Ishikawa (cell line): ENCODE results near the gene PLIN3.

Source experiments
- CEBPB ChIP-seq: IDR thresholded peaks from 2 replicates; pipeline ENCODE4 v1.6.1; 2012
- CREB1 ChIP-seq: IDR thresholded peaks from 2 replicates; pipeline ENCODE4 v1.6.1; 2012; ENCODE audit warnings: low read depth
- EGR1 ChIP-seq: IDR thresholded peaks from 2 replicates; pipeline ENCODE4 v1.6.1; 2012
- EP300 ChIP-seq: IDR thresholded peaks from 2 replicates; pipeline ENCODE4 v1.6.1; 2012; ENCODE audit warnings: borderline replicate concordance
- FOXM1 ChIP-seq: IDR thresholded peaks from 2 replicates; pipeline ENCODE4 v1.6.1; 2012; ENCODE audit warnings: low read depth, borderline replicate concordance
- MAX ChIP-seq: IDR thresholded peaks from 2 replicates; pipeline ENCODE4 v1.6.1; 2012
- NFIC ChIP-seq: IDR thresholded peaks from 2 replicates; pipeline ENCODE4 v1.6.1; 2012
- RAD21 ChIP-seq: IDR thresholded peaks from 2 replicates; pipeline ENCODE4 v1.6.1; 2012; ENCODE audit warnings: low read depth
- REST ChIP-seq: IDR thresholded peaks from 2 replicates; pipeline ENCODE4 v1.6.1; 2012; ENCODE audit warnings: low read depth, mild to moderate bottlenecking
- TAF1 ChIP-seq: IDR thresholded peaks from 2 replicates; pipeline ENCODE4 v1.6.1; 2012; ENCODE audit warnings: low read depth, mild to moderate bottlenecking
- TCF12 ChIP-seq: IDR thresholded peaks from 2 replicates; pipeline ENCODE4 v1.6.1; 2012; ENCODE audit warnings: low read depth
- TEAD4 ChIP-seq: IDR thresholded peaks from 2 replicates; pipeline ENCODE4 v1.6.1; 2012
- USF1 ChIP-seq: IDR thresholded peaks from 2 replicates; pipeline ENCODE4 v1.6.1; 2012
- YY1 ChIP-seq: IDR thresholded peaks from 2 replicates; pipeline ENCODE4 v1.6.1; 2012; ENCODE audit warnings: low read depth
- ZBTB7A ChIP-seq: IDR thresholded peaks from 2 replicates; pipeline ENCODE4 v1.6.1; 2012; ENCODE audit warnings: low read depth

The PLIN3 gene

GRCh38 chr19:4867534-4868285 lies at the start of gene PLIN3:
Gene PLIN3 (minus strand): TSS chr19:4867667. CDS start chr19:4861394, 6,273 bp downstream.
- TF ChIP-seq RAD21 (no peak), CREB1 (no peak), EGR1 (peak; percentile 75), REST (no peak), TAF1 (0 out of 2 replicates have a peak, but pooled peaks have one; percentile 25), MAX (peak; percentile 52; the same call in 1 of the 2 replicates), TEAD4 (no peak)

- TF ChIP-seq CREB1, result no peak
- no peak for TF ChIP-seq TEAD4
- TF ChIP-seq ZBTB7A, result no peak
- no peak for TF ChIP-seq REST
- no peak for TF ChIP-seq USF1
- no peak for TF ChIP-seq EGR1
- TF ChIP-seq EP300, result no peak
- TF ChIP-seq TCF12, result no peak
- TF ChIP-seq YY1, result no peak
- TF ChIP-seq RAD21, result no peak
- no peak for TF ChIP-seq FOXM1
- TF ChIP-seq NFIC, result no peak
- TF ChIP-seq TAF1, result no peak
- no peak for TF ChIP-seq MAX
- no peak for TF ChIP-seq CEBPB
These were observed 49.0 kb upstream of the PLIN3 start for GRCh38 chr19:4916292-4917082.

GRCh38 chr19:4914736-4915501 lies 47.5 kb upstream of the PLIN3 start:
- TF ChIP-seq CREB1 (no peak), TAF1 (no peak), TCF12 (peak; percentile 70), REST (no peak), FOXM1 (no peak), EGR1 (no peak), ZBTB7A (peak; percentile 87), NFIC (no peak), TEAD4 (no peak; the same call in 1 of the 2 replicates), MAX (0 out of 2 replicates have a peak, but pooled peaks have one; percentile 33), EP300 (no peak), USF1 (no peak), RAD21 (no peak), CEBPB (no peak), YY1 (no peak)
